Choroid plexus epithelial cell (primary cell): ENCODE results near the gene MSLN.

Source experiments
- DNase-seq: peaks from one replicate; pipeline ENCODE4 v3.0.0-alpha.2; 2010; ENCODE audit warnings: low read depth
- H3K4me3 ChIP-seq: 2 replicates; pipeline ENCODE4 v1.5.1; 2011; ENCODE audit warnings: low read depth, mild to moderate bottlenecking, control low read depth, low read length, moderate library complexity
- CTCF ChIP-seq: conservative IDR thresholded peaks from 2 replicates; pipeline ENCODE4 v1.5.1; 2011; ENCODE audit warnings: low read depth, mild to moderate bottlenecking, control low read depth, inconsistent platforms, low read length, moderate library complexity

Gene MSLN

DNA sequence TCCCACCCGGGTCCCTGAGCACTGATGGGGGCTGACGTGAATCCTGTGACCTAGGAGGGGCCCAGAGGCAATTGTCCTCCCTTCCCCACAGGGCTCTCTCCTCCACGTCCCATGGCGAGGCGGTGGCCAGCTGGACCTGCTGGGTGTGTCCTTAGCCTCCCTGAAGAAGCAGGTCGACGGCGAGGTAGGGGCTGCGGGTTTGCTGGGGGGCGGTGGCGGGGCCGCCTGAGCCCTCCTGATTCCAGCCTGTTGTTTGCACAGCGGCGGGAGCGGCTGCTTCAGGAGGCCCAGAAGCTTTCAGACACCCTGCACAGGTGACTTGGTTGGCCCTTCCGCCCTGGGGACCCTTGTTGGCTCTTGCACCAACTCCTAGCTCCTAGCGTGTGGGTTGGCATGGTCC lies 29.6 kb downstream of the MSLN start:
- DNase-seq: no peak
- TF ChIP-seq CTCF: no peak
- no peak overlapping the region for H3K4me3 ChIP-seq

DNA sequence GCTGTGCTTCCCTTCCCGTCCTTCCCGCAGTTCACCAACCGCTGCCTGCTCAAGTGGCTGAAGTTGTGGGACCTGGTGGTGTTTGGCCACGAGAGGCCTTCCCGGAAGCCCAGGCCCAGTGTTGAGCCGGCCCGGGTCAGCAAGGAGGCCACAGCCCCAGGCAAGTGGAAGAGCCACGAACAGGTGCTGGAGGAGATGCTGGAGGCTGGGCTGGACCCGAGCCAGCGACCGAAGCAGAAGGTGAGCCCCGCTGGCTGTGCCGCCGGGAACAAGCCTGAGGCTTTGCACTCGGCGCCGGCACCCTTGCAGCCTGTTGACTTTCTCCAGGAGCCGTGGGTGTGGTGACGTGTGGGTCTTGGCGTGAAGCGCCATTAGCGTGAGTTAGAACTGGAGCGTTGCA lies 30.6 kb downstream of the MSLN start:
- no peak for TF ChIP-seq CTCF
- DNase-seq: no peak
- H3K4me3 ChIP-seq: no peak overlapping the region

DNA sequence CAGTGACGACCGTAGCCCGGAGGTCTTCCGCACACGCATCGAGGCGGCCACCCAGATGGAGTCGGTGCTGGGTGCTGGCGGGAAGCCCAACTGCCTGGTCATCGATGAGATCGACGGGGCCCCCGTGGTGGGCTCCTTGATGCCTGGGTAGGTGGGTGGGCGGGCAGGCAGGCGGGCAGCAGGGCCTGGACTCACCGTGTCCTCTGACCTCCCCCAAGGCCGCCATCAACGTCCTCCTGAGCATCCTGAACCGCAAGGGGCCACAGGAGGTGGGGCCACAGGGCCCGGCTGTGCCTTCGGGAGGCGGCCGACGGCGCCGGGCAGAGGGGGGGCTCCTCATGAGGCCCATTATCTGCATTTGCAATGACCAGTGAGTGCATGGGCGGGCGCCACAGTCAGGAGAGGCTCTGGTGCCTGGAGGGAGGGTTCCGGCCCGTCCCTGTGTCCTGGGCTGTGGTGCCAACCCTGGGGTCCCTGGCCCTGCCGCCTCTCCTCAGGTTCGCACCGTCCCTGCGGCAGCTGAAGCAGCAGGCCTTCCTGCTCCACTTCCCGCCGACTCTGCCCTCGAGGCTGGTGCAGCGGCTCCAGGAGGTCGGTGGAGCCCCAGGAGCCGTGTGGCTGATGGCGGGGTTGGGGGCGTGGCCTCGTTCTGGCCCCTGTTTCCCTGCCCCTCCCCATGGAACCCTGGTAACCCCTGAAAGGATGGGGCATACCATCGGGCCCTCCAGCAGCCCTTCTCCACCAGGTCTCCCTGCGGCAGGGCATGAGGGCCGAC lies 31.9 kb downstream of the MSLN start:
- DNase-seq: no peak
- no peak overlapping the region for H3K4me3 ChIP-seq
- no peak for TF ChIP-seq CTCF

DNA sequence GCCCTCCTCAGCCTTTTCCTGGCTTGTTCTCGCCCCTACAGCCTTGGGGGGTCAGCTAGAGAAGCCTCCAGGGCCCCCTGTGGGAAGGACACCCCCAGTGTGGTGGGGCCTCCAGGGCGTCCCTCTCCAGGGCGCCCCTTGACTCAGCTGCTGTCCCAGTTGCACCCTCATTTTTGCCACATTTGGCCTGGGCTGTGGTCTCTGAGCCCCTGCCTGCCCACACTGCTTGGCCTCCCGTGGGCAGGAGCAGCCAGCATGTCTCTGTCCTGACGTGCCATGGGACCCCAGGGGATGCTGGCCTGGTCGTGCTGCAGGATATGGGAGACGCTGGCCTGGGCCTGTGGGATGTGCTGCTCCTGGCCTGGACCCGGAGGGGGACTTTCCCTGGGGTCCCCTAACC lies 32.9 kb downstream of the MSLN start:
- DNase-seq: no peak
- no peak for TF ChIP-seq CTCF
- H3K4me3 ChIP-seq: no peak overlapping the region

DNA sequence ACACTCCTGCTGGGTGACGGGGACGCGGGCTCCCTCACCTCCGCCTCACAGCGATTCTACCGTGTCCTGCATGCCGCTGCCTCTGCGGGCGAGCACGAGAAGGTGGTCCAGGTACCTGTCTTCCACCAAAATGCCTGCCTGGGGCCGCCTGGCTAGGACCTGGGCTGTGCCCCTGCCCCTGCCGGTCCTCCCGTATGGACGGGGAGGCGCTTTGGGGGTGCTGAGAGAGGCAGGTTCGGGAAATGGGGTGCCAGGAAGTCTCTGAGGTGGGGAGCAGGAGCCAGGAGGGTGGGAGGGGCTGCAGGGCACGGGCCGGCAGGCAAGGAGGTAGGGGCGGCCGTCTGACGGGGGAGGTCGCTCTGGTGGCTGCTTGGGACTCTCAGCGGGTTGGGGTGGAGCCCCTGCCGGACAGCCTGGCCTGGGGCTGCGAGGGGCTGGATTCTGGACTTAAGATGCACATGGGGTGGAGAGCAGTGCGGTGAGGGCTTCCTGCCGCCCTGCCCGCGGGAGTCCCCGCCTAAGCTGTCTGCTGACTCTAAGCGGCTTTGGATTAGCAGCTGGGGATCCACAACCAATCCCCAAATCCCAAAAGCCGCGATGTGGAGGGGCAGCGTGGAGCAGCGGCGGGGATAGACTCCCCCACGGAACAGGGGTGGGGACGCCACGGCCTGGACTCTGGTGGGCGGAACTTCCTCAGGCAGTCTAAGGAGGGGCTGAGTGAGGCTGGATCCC lies 33.7 kb downstream of the MSLN start:
- no peak for DNase-seq
- H3K4me3 ChIP-seq: no peak overlapping the region
- no peak for TF ChIP-seq CTCF

- no peak for DNase-seq
- TF ChIP-seq CTCF: no peak
- H3K4me3 ChIP-seq: no peak overlapping the region
Measured at GRCh38 chr16:794853-795466, 34.4 kb downstream of the MSLN start.
